ENCODE data around the gene UST. TPM values are rescaled to one million over a fixed set of nuclear protein-coding genes. Genes with fewer than 3 reads are reported as not detected.

Gene UST
- total and polyA plus RNA-seq, 2 of the 8 experiments (the other 6 are each of a cell fraction or from before 2014, with no cell fraction given), result 13.5 to 34.5 TPM

GRCh38 chr6:148890096-148890495 lies 143.3 kb downstream of the UST start:
- H2BK120ac ChIP-seq (replicated peaks; ENCODE audit: low read depth, low read length), result no peak overlapping the region
- H2BK20ac ChIP-seq (ENCODE audit: low read length), result no peak overlapping the region
- H3K23me2 ChIP-seq (ENCODE audit: low read depth, low read length), result no peaks in the 10 kb centered on the region
- H4K91ac ChIP-seq (replicated peaks; ENCODE audit: insufficient read length, low read length), result no peak overlapping the region
- no peak overlapping the region for H3K14ac ChIP-seq (ENCODE audit: insufficient read length)
- CTCF ChIA-PET (ENCODE audit: partially characterized antibody), result interaction anchor here (1.0 to 1.1 kb wide), 3 partner anchors 14 to 20 kb away, joined by 3 read pairs; no protein-coding TSS in a partner anchor
- no peak overlapping the region for H2BK12ac ChIP-seq (ENCODE audit: low read depth, low read length)
- no peak overlapping the region for H2BK5ac ChIP-seq (ENCODE audit: low read depth, low read length)
- DNase-seq (ENCODE audit: low read depth in 1 of 2, low spot score in 2 of 2) (peak in 1 of 2 experiments; percentile 20), FAIRE-seq (no peak)
- H3K27me3 ChIP-seq (replicated peaks in 1 of 4; ENCODE audit: control insufficient read depth in 3 of 4, extremely low read depth in 1 of 4, insufficient read depth in 3 of 4, low read length in 3 of 4), result no peaks in the 10 kb centered on the region
- no peak overlapping the region for H3K18ac ChIP-seq (ENCODE audit: extremely low read depth, low read length)
- H3K36me3 ChIP-seq (ENCODE audit: control insufficient read depth in 2 of 4, insufficient read depth in 4 of 4, low read length in 3 of 4), result peaks cover 0 to 15% (median 1%) of the 10 kb centered on the region in 4 experiments; a peak in 1 of 8 replicates
- 0 out of 2 replicates have a peak, but pooled peaks cover 2% of the 10 kb centered on the region for H3K79me1 ChIP-seq (ENCODE audit: low read depth, low read length)
- H3K4ac ChIP-seq (replicated peaks; ENCODE audit: insufficient read length, low read depth, low read length), result no peak overlapping the region
- 90% methylated on average over 3 of the region's 3 CpGs; no CpG with 5 or more reads in 1 of the 2 experiments for WGBS, 2 experiments (ENCODE audit: extremely low coverage in 1 of 2, insufficient coverage in 1 of 2, insufficient read length in 1 of 2, insufficient replicate concordance in 2 of 2, low coverage in 1 of 2, low lambda C conversion rate in 2 of 2, missing lambda C conversion rate in 1 of 2)
- H3K23ac ChIP-seq (ENCODE audit: insufficient read length), result no peak overlapping the region
- H4K20me1 ChIP-seq (replicated peaks in 1 of 2; ENCODE audit: control insufficient read depth in 1 of 2, insufficient read depth in 2 of 2, low read length in 2 of 2), result no peaks in the 10 kb centered on the region
- H3K9ac ChIP-seq (replicated peaks in 1 of 4; ENCODE audit: extremely low read depth in 1 of 4, low read depth in 3 of 4, low read length in 3 of 4), result no peak overlapping the region
- peaks cover 2 to 8% (median 4%) of the 10 kb centered on the region in 4 experiments; a peak in 5 of 7 replicates for H3K4me1 ChIP-seq (replicated peaks in 1 of 4; ENCODE audit: control insufficient read depth in 3 of 4, insufficient read depth in 4 of 4, low read length in 3 of 4)
- no peak overlapping the region for H4K5ac ChIP-seq (ENCODE audit: insufficient read length, low read depth, low read length)
- no peak overlapping the region for H3K4me2 ChIP-seq (ENCODE audit: insufficient read depth in 1 of 2, low read depth in 2 of 2, low read length in 2 of 2)
- H2AFZ ChIP-seq (ENCODE audit: low read length), result no peak overlapping the region
- POLR2A ChIA-PET (ENCODE audit: partially characterized antibody), result no interaction called here
- H4K8ac ChIP-seq (ENCODE audit: extremely low read depth, insufficient read depth, low read length), result no peak overlapping the region
- H2AK5ac ChIP-seq (ENCODE audit: low read depth, low read length), result no peak overlapping the region
- no peak overlapping the region for H3K27ac ChIP-seq (ENCODE audit: low read depth, low read length)
- no peak overlapping the region for H3K4me3 ChIP-seq (ENCODE audit: extremely low read depth in 1 of 4, insufficient read depth in 2 of 4, low read depth in 3 of 4, low read length in 4 of 4)
- no peak overlapping the region for H3K56ac ChIP-seq (replicated peaks; ENCODE audit: insufficient read length, low read depth, low read length)
- peaks cover 0 to 8% of the 10 kb centered on the region in 2 experiments; a peak in 2 of 4 replicates for H3K79me2 ChIP-seq (ENCODE audit: control insufficient read depth in 1 of 2, insufficient read depth in 2 of 2, low read length in 2 of 2)
- no peaks in the 10 kb centered on the region for H3K9me3 ChIP-seq (ENCODE audit: insufficient read depth in 2 of 2, low read depth in 1 of 2, low read length in 1 of 2)
- no peak overlapping the region for H2BK15ac ChIP-seq (ENCODE audit: low read length)
- TF ChIP-seq YY1 (IDR thresholded peaks at IDR 0.05; ENCODE audit: low read depth, low read length), result no peak
- TF ChIP-seq PHF8 (conservative IDR thresholded peaks at IDR 0.05; ENCODE audit: low read depth, low read length), result no peak
- no peak for TF ChIP-seq USF2 (IDR thresholded peaks at IDR 0.05; ENCODE audit: low read length)
- TF ChIP-seq E2F6 (IDR thresholded peaks at IDR 0.05), result no peak
- no peak for TF ChIP-seq SIN3A (conservative IDR thresholded peaks at IDR 0.05 in 1 of 2, IDR thresholded peaks at IDR 0.05 in 1 of 2; ENCODE audit: low read depth in 1 of 2, low read length in 2 of 2)
- no peak for TF ChIP-seq RNF2 (IDR thresholded peaks at IDR 0.05; ENCODE audit: borderline replicate concordance, low read depth, low read length, missing control alignments, poor library complexity, severe bottlenecking)
- no peak for TF ChIP-seq SIX5 (IDR thresholded peaks at IDR 0.05; ENCODE audit: low read depth, low read length)
- TF ChIP-seq NANOG (IDR thresholded peaks at IDR 0.05; ENCODE audit: insufficient read depth, low read depth, low read length, poor library complexity, severe bottlenecking), result no peak
- TF ChIP-seq ASH2L (IDR thresholded peaks at IDR 0.05; ENCODE audit: low read length), result no peak
- TF ChIP-seq JUN (IDR thresholded peaks at IDR 0.05; ENCODE audit: low read depth, low read length), result no peak
- no peak for TF ChIP-seq MAX (IDR thresholded peaks at IDR 0.05)

All from H1 (cell line).